Keratinocyte (primary cell): Measurements from ENCODE around the gene CLDND2. TPM values are rescaled to one million over a fixed set of nuclear protein-coding genes. Genes with fewer than 3 reads are reported as not detected.

Source experiments
- DNase-seq: peaks from one replicate; pipeline ENCODE4 v3.0.0-alpha.2; 2011; ENCODE audit warnings: low read depth, missing footprints, low spot score
- FAIRE-seq: peaks from 2 replicates; lab custom pipeline; 2011; peaks lifted over from hg19 to GRCh38; lab: Jason Lieb, UNC
- H2AFZ ChIP-seq: 2 replicates; pipeline ENCODE4 v1.6.0; 2012; ENCODE audit warnings: low read length, control low read depth, inconsistent platforms; ENCODE audit not compliant: control insufficient read depth
- H3K27ac ChIP-seq: 2 replicates; pipeline ENCODE4 v1.5.1; 2011; ENCODE audit warnings: low read length; ENCODE audit not compliant: control insufficient read depth, insufficient read depth
- H3K27me3 ChIP-seq: 3 replicates; pipeline ENCODE4 v1.6.0; 2011; ENCODE audit warnings: low read length; ENCODE audit not compliant: control insufficient read depth, insufficient read depth; ENCODE audit errors: extremely low read depth
- H3K36me3 ChIP-seq, 2 experiments: 2 replicates in 1 of 2; 3 replicates in 1 of 2; pipeline ENCODE4 v1.5.1; 2011; ENCODE audit warnings: low read length in 2 of 2, mild to moderate bottlenecking in 1 of 2; ENCODE audit not compliant: control insufficient read depth in 2 of 2, insufficient read depth in 2 of 2; ENCODE audit errors: extremely low read depth in 1 of 2
- H3K4me1 ChIP-seq: 3 replicates; pipeline ENCODE4 v1.5.1; 2011; ENCODE audit warnings: low read length; ENCODE audit not compliant: control insufficient read depth, insufficient read depth; ENCODE audit errors: extremely low read depth
- H3K4me2 ChIP-seq: 3 replicates; pipeline ENCODE4 v1.6.0; 2011; ENCODE audit warnings: low read depth, low read length; ENCODE audit not compliant: control insufficient read depth, insufficient read depth; ENCODE audit errors: extremely low read depth
- H3K4me3 ChIP-seq, 3 experiments: fragments of 200-600 bp in 1 of 3; sonication (generic) in 1 of 3; 2 replicates in 2 of 3; 3 replicates in 1 of 3; pipeline ENCODE4 v1.5.1; 2011 to 2016; ENCODE audit warnings: low read length in 3 of 3, mild to moderate bottlenecking in 3 of 3, control low read depth in 2 of 3, inconsistent platforms in 1 of 3, low read depth in 1 of 3, mixed read lengths in 1 of 3, mixed run types in 1 of 3, moderate library complexity in 1 of 3; ENCODE audit not compliant: control insufficient read depth in 2 of 3, insufficient read depth in 2 of 3; ENCODE audit errors: extremely low read depth in 1 of 3
- H3K79me2 ChIP-seq: 2 replicates; pipeline ENCODE4 v1.6.0; 2012; ENCODE audit warnings: low read length; ENCODE audit not compliant: control insufficient read depth, insufficient read depth
- H3K9ac ChIP-seq: 3 replicates; pipeline ENCODE4 v1.6.0; 2011; ENCODE audit warnings: low read length; ENCODE audit not compliant: control insufficient read depth, insufficient read depth; ENCODE audit errors: extremely low read depth
- H3K9me1 ChIP-seq: 3 replicates; pipeline ENCODE4 v1.6.0; 2011; ENCODE audit warnings: low read length; ENCODE audit not compliant: control insufficient read depth, insufficient read depth; ENCODE audit errors: extremely low read depth
- H3K9me3 ChIP-seq: 2 replicates; pipeline ENCODE4 v1.5.1; 2012; ENCODE audit warnings: low read depth, low read length; ENCODE audit not compliant: control insufficient read depth
- H4K20me1 ChIP-seq: 3 replicates; pipeline ENCODE4 v1.6.0; 2011; ENCODE audit warnings: low read length; ENCODE audit not compliant: control insufficient read depth, insufficient read depth; ENCODE audit errors: extremely low read depth
- CTCF ChIP-seq, 3 experiments: IDR thresholded peaks in 1 of 3; conservative IDR thresholded peaks in 1 of 3; optimal IDR thresholded peaks in 1 of 3; 2 replicates in 2 of 3; 3 replicates in 1 of 3; pipeline versions ENCODE3 to v1.5.1; 2011; ENCODE audit warnings: low read length in 3 of 3, mild to moderate bottlenecking in 3 of 3, moderate library complexity in 2 of 3, control low read depth in 1 of 3, inconsistent platforms in 1 of 3; ENCODE audit not compliant: insufficient read depth in 2 of 3; ENCODE audit errors: extremely low read depth in 1 of 3
- EZH2 ChIP-seq: IDR thresholded peaks from one replicate; pipeline ENCODE4 v1.6.1; 2012; ENCODE audit warnings: inconsistent platforms, mild to moderate bottlenecking, low read length, moderate library complexity
- dilution Hi-C: fragments of 300-500 bp; cut with MboI; formaldehyde crosslinking; loops from one replicate; pipeline ENCODE4 v1.7.0; 2020; ENCODE audit warnings: low sequenced_read_pairs; ENCODE audit not compliant: extremely low pct_ligation_motif_present
- polyA plus RNA-seq, 5 experiments: library from polyadenylated mRNA; depleted of rRNA in 3 of 5; stranded (reverse) in 3 of 5; stranded (forward) in 1 of 5; unstranded in 1 of 5; fragments of >200 nt; gene quantifications; 1 replicate in 1 of 5; 2 replicates in 3 of 5; 3 replicates in 1 of 5; pipeline versions ENCODE4 v1.2.1 to v1.2.3, GENCODE V29; 2011 to 2012; ENCODE audit warnings: missing spikeins in 2 of 5, low read depth in 1 of 5, low replicate concordance in 1 of 5

The CLDND2 gene
- polyA plus RNA-seq, 1 donor (not counting 4 experiments of a cell fraction or from before 2014, with no cell fraction given), result 0.37 TPM

- Histone ChIP-seq H3K9me1 (no peaks in the 10 kb centered on the region), H3K79me2 (no peaks in the 10 kb centered on the region), H4K20me1 (no peaks in the 10 kb centered on the region), H3K36me3 (no peaks in the 10 kb centered on the region), H2AFZ (no peak overlapping the region), H3K27ac (no peak overlapping the region), H3K9me3 (no peaks in the 10 kb centered on the region), H3K4me1 (no peaks in the 10 kb centered on the region), H3K9ac (no peak overlapping the region), H3K4me2 (no peak overlapping the region), H3K4me3 (no peak overlapping the region), H3K27me3 (no peaks in the 10 kb centered on the region)
- TF ChIP-seq EZH2 (no peak), CTCF (optimal IDR thresholded peaks at IDR 0.05 in 1 of 3, IDR thresholded peaks at IDR 0.05 in 1 of 3, conservative IDR thresholded peaks at IDR 0.05 in 1 of 3; ENCODE audit: extremely low read depth in 1 of 3, insufficient read depth in 2 of 3, low read length in 3 of 3) (no peak)
- dilution Hi-C loops, result no loop called here
- DNase-seq (no peak), FAIRE-seq (no peak)
Measured at GRCh38 chr19:51318687-51319648, 49.8 kb downstream of the CLDND2 start.

- Histone ChIP-seq H2AFZ (no peak overlapping the region), H3K4me1 (no peaks in the 10 kb centered on the region), H3K9me3 (no peaks in the 10 kb centered on the region), H3K9ac (no peak overlapping the region), H3K9me1 (no peaks in the 10 kb centered on the region), H3K4me2 (no peak overlapping the region), H3K27me3 (peaks cover 2% of the 10 kb centered on the region), H3K36me3 (no peaks in the 10 kb centered on the region), H3K4me3 (no peak overlapping the region), H3K27ac (no peak overlapping the region), H3K79me2 (no peaks in the 10 kb centered on the region), H4K20me1 (no peaks in the 10 kb centered on the region)
- no peak for TF ChIP-seq CTCF (optimal IDR thresholded peaks at IDR 0.05 in 1 of 3, IDR thresholded peaks at IDR 0.05 in 1 of 3, conservative IDR thresholded peaks at IDR 0.05 in 1 of 3; ENCODE audit: extremely low read depth in 1 of 3, insufficient read depth in 2 of 3, low read length in 3 of 3)
- no peak for TF ChIP-seq EZH2
- FAIRE-seq, result no peak
- dilution Hi-C loops, result no loop called here
- no peak for DNase-seq
Measured at GRCh38 chr19:51317968-51318367, 50.8 kb downstream of the CLDND2 start.
